Mesenchymal stem cell (in vitro differentiated cells and primary cell): ENCODE measurements around the gene SIM2.

Source experiments
- DNase-seq: peaks from one replicate; pipeline ENCODE4 v3.0.0-alpha.2; 2013
- H2AFZ ChIP-seq: one replicate; pipeline ENCODE4 v1.6.1; 2013; ENCODE audit warnings: low read depth, mild to moderate bottlenecking, control low read depth, inconsistent platforms, low read length, moderate library complexity
- H2AK5ac ChIP-seq: 2 replicates; pipeline ENCODE4 v1.6.1; 2013; ENCODE audit warnings: low read length, moderate library complexity, mild to moderate bottlenecking, inconsistent platforms; ENCODE audit not compliant: severe bottlenecking
- H2BK120ac ChIP-seq: one replicate; pipeline ENCODE4 v1.6.1; 2013; ENCODE audit warnings: low read depth, mild to moderate bottlenecking, inconsistent platforms, low read length, moderate library complexity
- H2BK12ac ChIP-seq, 2 experiments: one replicate each; pipeline ENCODE4 v1.6.1; 2013; ENCODE audit warnings: inconsistent platforms in 2 of 2, low read length in 2 of 2, mild to moderate bottlenecking in 2 of 2, moderate library complexity in 2 of 2, control low read depth in 1 of 2
- H2BK15ac ChIP-seq: one replicate; pipeline ENCODE4 v1.6.1; 2013; ENCODE audit warnings: mild to moderate bottlenecking, low read depth, inconsistent platforms; ENCODE audit not compliant: poor library complexity, severe bottlenecking
- H2BK5ac ChIP-seq: 2 replicates; pipeline ENCODE4 v1.6.1; 2013; ENCODE audit warnings: low read depth, mild to moderate bottlenecking, low read length, control low read depth, inconsistent platforms; ENCODE audit not compliant: poor library complexity, severe bottlenecking
- H3K14ac ChIP-seq, 2 experiments: one replicate each; pipeline ENCODE4 v1.6.1; 2013; ENCODE audit warnings: inconsistent platforms in 2 of 2, low read length in 2 of 2, control low read depth in 1 of 2, mild to moderate bottlenecking in 1 of 2, moderate library complexity in 1 of 2
- H3K18ac ChIP-seq, 2 experiments: one replicate each; pipeline ENCODE4 v1.6.1; 2013; ENCODE audit warnings: inconsistent platforms in 2 of 2, low read length in 2 of 2, control low read depth in 1 of 2, low read depth in 1 of 2, mild to moderate bottlenecking in 1 of 2
- H3K23ac ChIP-seq, 2 experiments: one replicate each; pipeline ENCODE4 v1.6.1; 2013; ENCODE audit warnings: inconsistent platforms in 2 of 2, low read length in 2 of 2, mild to moderate bottlenecking in 2 of 2, moderate library complexity in 2 of 2, control low read depth in 1 of 2
- H3K27ac ChIP-seq: 2 replicates; pipeline ENCODE4 v1.5.1; 2013; ENCODE audit warnings: mild to moderate bottlenecking, moderate library complexity, low read length, control low read depth, inconsistent platforms; ENCODE audit not compliant: poor library complexity, severe bottlenecking
- H3K27me3 ChIP-seq, 2 experiments: 2 replicates each; pipeline versions ENCODE4 v1.6.1 to v1.7.0; 2013; ENCODE audit warnings: low read length in 2 of 2, mild to moderate bottlenecking in 2 of 2, moderate library complexity in 2 of 2, control low read depth in 1 of 2, inconsistent platforms in 1 of 2; ENCODE audit not compliant: control insufficient read depth in 1 of 2, insufficient read depth in 1 of 2
- H3K36me3 ChIP-seq, 2 experiments: 2 replicates each; pipeline versions ENCODE4 v1.6.1 to v1.7.0; 2013; ENCODE audit warnings: low read length in 2 of 2, control low read depth in 1 of 2, inconsistent platforms in 1 of 2, low read depth in 1 of 2, mild to moderate bottlenecking in 1 of 2; ENCODE audit not compliant: insufficient read depth in 2 of 2, control insufficient read depth in 1 of 2
- H3K4ac ChIP-seq, 2 experiments: one replicate each; pipeline ENCODE4 v1.6.1; 2013; ENCODE audit warnings: inconsistent platforms in 2 of 2, low read length in 2 of 2, mild to moderate bottlenecking in 2 of 2, moderate library complexity in 2 of 2, control low read depth in 1 of 2, low read depth in 1 of 2
- H3K4me1 ChIP-seq: 2 replicates; pipeline ENCODE4 v1.6.1; 2013; ENCODE audit warnings: low read depth, low read length, control low read depth; ENCODE audit not compliant: control insufficient read depth, insufficient read depth
- H3K4me2 ChIP-seq: 2 replicates; pipeline ENCODE4 v1.6.1; 2013; ENCODE audit warnings: low read length, mild to moderate bottlenecking, inconsistent platforms; ENCODE audit not compliant: poor library complexity, severe bottlenecking
- H3K4me3 ChIP-seq, 2 experiments: 2 replicates each; pipeline versions ENCODE4 v1.5.1 to v1.7.0; 2013; ENCODE audit warnings: low read length in 2 of 2, mild to moderate bottlenecking in 2 of 2, control low read depth in 1 of 2, low read depth in 1 of 2; ENCODE audit not compliant: insufficient read depth in 1 of 2
- H3K79me1 ChIP-seq: replicated peaks from 2 replicates; pipeline ENCODE4 v1.6.1; 2013; ENCODE audit warnings: mild to moderate bottlenecking, control low read depth, low read length, inconsistent platforms; ENCODE audit not compliant: poor library complexity, severe bottlenecking
- H3K9ac ChIP-seq: 2 replicates; pipeline ENCODE4 v1.7.0; 2013; ENCODE audit warnings: mild to moderate bottlenecking, low read length, moderate library complexity
- H3K9me3 ChIP-seq: 2 replicates; pipeline ENCODE4 v1.7.0; 2013; ENCODE audit warnings: mild to moderate bottlenecking, low read length; ENCODE audit not compliant: control insufficient read depth
- H4K8ac ChIP-seq: one replicate; pipeline ENCODE4 v1.6.1; 2013; ENCODE audit warnings: inconsistent platforms, mild to moderate bottlenecking, low read length, moderate library complexity
- H4K91ac ChIP-seq: one replicate; pipeline ENCODE4 v1.6.1; 2013; ENCODE audit warnings: mild to moderate bottlenecking, low read length, inconsistent platforms
- WGBS: methylation state at CpG from one replicate; pipeline ENCODE4 v1.1.7; 2013; ENCODE audit warnings: mixed read lengths; 5-methylcytosine and 5-hydroxymethylcytosine counted together

SIM2 gene

DNA sequence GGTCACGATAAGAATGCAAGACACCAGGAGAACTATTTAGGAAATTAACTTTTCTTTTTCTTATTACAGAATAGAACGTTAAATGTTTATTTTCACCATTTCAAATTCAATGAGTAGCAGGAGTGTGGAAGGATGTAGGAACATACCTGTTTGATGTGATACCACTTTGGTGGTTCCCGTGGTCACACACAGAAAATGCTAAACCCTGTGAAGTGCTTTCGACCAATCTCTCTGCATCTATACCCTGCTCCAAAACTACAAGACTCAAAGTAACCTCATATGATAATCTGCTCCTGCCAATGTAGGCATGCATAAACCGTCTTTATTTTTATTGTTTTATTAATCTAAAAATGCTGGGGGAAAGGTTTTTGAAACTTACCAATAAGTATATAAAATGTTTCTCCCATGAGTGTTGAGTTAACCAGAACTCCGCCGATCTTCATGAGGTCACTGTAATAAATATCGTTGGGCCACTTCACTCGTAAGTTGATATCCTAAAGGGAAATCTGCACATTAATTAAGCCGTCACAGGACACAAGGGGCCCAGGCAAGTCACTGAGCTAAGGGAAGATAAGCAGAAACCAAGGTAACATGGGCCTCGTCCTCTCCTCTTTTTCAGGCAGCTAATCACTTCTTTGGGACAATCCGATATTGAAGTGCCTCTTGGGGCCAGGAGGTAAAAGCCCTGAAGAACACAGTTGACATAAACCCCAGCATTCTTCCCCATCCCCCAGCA, 60.6 kb downstream of the SIM2 start:
- H3K4me2 ChIP-seq, result no peak overlapping the region
- no peaks in the 10 kb centered on the region for H3K27me3 ChIP-seq

DNA sequence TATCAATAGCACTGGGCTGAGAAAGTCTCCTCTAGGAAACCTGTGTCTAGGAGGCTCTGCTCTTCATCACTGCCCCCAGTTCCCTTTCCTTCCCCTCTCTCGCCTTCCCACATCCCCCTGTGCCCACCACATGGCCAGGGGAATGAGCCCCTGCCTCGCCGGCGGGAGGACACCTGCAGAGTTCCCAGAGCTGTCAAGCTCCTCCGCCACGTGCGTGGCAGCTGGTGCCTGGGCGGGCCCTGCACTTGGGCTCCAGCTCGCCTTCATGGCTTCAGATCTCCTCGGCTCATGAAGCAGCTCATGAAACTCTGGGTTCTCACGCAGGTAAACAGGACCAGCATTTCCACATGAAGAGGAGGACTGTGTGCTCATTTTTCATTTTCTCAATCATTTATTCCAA, 62.8 kb downstream of the SIM2 start:
- H3K4me2 ChIP-seq, result no peak overlapping the region
- no peak overlapping the region for H3K14ac ChIP-seq
- WGBS, result 91% methylated on average over 11 of the region's 11 CpGs
- H4K91ac ChIP-seq, result no peak overlapping the region
- H2AFZ ChIP-seq, result no peak overlapping the region
- no peak overlapping the region for H3K4me3 ChIP-seq
- peaks cover 3% of the 10 kb centered on the region for H3K79me1 ChIP-seq
- no peak overlapping the region for H3K27ac ChIP-seq
- DNase-seq, result no peak
- H3K23ac ChIP-seq, result no peak overlapping the region
- H3K9me3 ChIP-seq, result no peaks in the 10 kb centered on the region
- peaks cover 14% of the 10 kb centered on the region in 2 experiments for H3K36me3 ChIP-seq
- H3K27me3 ChIP-seq, result no peaks in the 10 kb centered on the region
- no peak overlapping the region for H3K18ac ChIP-seq
- no peak overlapping the region for H2BK120ac ChIP-seq
- no peak overlapping the region for H3K4ac ChIP-seq
- no peak overlapping the region for H2BK15ac ChIP-seq
- no peak overlapping the region for H3K9ac ChIP-seq
- peaks cover 4% of the 10 kb centered on the region for H3K4me1 ChIP-seq
- no peak overlapping the region for H2BK12ac ChIP-seq
- H4K8ac ChIP-seq, result no peak overlapping the region
- no peak overlapping the region for H2BK5ac ChIP-seq
- no peak overlapping the region for H2AK5ac ChIP-seq

More for the DNA sequence above, 60.6 kb downstream of the SIM2 start:
- Histone ChIP-seq H3K27ac (no peak overlapping the region), H2AK5ac (no peak overlapping the region), H3K36me3 (peaks cover 5 to 21% of the 10 kb centered on the region in 2 experiments), H3K18ac (no peak overlapping the region), H3K9me3 (no peaks in the 10 kb centered on the region), H3K4me1 (peaks cover 2% of the 10 kb centered on the region), H2BK15ac (no peak overlapping the region), H4K8ac (no peak overlapping the region), H3K4me3 (no peak overlapping the region), H2AFZ (no peak overlapping the region), H3K4ac (no peak overlapping the region), H3K23ac (no peak overlapping the region), H2BK5ac (no peak overlapping the region), H3K14ac (no peak overlapping the region), H2BK120ac (no peak overlapping the region), H3K79me1 (no peaks in the 10 kb centered on the region), H4K91ac (no peak overlapping the region), H3K9ac (no peak overlapping the region), H2BK12ac (no peak overlapping the region)
- DNase-seq, result no peak
- WGBS, result 82% methylated on average over 10 of the region's 12 CpGs

- no peaks in the 10 kb centered on the region for H3K27me3 ChIP-seq
- H3K9me3 ChIP-seq, result no peaks in the 10 kb centered on the region
- no peak overlapping the region for H3K4ac ChIP-seq
- H2AFZ ChIP-seq, result no peak overlapping the region
- no peak overlapping the region for H4K8ac ChIP-seq
- H2BK15ac ChIP-seq, result no peak overlapping the region
- no peak for DNase-seq
- no peak overlapping the region for H4K91ac ChIP-seq
- H3K14ac ChIP-seq, result no peak overlapping the region
- no peak overlapping the region for H3K27ac ChIP-seq
- no peak overlapping the region for H3K4me3 ChIP-seq
- no peak overlapping the region for H3K4me2 ChIP-seq
- peaks cover 13 to 14% of the 10 kb centered on the region in 2 experiments for H3K36me3 ChIP-seq
- H2BK12ac ChIP-seq, result no peak overlapping the region
- H3K79me1 ChIP-seq, result peaks cover 3% of the 10 kb centered on the region
- no peak overlapping the region for H2BK5ac ChIP-seq
- no peak overlapping the region for H3K9ac ChIP-seq
- WGBS, result 88% methylated on average over 9 of the region's 9 CpGs
- no peak overlapping the region for H3K23ac ChIP-seq
- H3K4me1 ChIP-seq, result peaks cover 4% of the 10 kb centered on the region
- no peak overlapping the region for H2AK5ac ChIP-seq
- H3K18ac ChIP-seq, result no peak overlapping the region
- H2BK120ac ChIP-seq, result no peak overlapping the region
Observed at GRCh38 chr21:36762642-36763041, 63.7 kb downstream of the SIM2 start.

DNA sequence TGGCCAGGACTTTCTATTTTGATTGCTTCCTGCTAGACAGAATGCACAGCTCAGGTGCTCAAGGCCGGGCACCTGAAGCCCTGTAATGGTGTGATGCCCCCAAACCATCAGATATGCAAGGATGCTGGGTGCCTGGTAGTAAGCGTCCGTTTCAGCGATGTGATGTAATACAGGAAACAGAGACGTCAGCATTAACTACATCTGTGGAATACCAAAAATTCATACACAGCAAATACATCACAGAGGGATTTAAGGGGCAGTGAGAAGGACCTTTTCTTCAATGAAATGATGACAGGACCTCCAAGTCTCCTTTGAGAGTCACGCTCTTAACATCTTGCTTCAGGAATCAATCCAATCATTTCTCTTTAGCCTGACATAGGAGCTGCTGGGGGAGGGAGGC, 64.4 kb downstream of the SIM2 start:
- Histone ChIP-seq H4K8ac (no peak overlapping the region), H3K36me3 (peaks cover 13 to 14% of the 10 kb centered on the region in 2 experiments), H2AFZ (no peak overlapping the region), H3K4me1 (peaks cover 4% of the 10 kb centered on the region), H3K4me2 (no peak overlapping the region), H2BK5ac (no peak overlapping the region), H3K18ac (no peak overlapping the region), H3K9me3 (no peaks in the 10 kb centered on the region), H2BK15ac (no peak overlapping the region), H3K4me3 (no peak overlapping the region), H3K9ac (no peak overlapping the region), H2AK5ac (no peak overlapping the region), H3K14ac (no peak overlapping the region), H3K23ac (no peak overlapping the region), H3K79me1 (peaks cover 3% of the 10 kb centered on the region), H3K27me3 (no peaks in the 10 kb centered on the region), H2BK120ac (no peak overlapping the region), H4K91ac (no peak overlapping the region), H2BK12ac (no peak overlapping the region), H3K4ac (no peak overlapping the region), H3K27ac (no peak overlapping the region)
- WGBS, result 90% methylated on average over 5 of the region's 6 CpGs
- DNase-seq, result no peak
